ENCODE results near the gene GPC2. TPM values are rescaled to one million over a fixed set of nuclear protein-coding genes. Genes with fewer than 3 reads are reported as not detected.
"Not testable (repeated sequence)": the region's sequence is repeated elsewhere in the genome, so short reads cannot be mapped to it uniquely, and the experiment has no call there.

Gene GPC2
- total and polyA plus RNA-seq, 4 experiments from 2014 or later: 0.73 to 12.5 (median 11.8) TPM; not detected in 1

DNA sequence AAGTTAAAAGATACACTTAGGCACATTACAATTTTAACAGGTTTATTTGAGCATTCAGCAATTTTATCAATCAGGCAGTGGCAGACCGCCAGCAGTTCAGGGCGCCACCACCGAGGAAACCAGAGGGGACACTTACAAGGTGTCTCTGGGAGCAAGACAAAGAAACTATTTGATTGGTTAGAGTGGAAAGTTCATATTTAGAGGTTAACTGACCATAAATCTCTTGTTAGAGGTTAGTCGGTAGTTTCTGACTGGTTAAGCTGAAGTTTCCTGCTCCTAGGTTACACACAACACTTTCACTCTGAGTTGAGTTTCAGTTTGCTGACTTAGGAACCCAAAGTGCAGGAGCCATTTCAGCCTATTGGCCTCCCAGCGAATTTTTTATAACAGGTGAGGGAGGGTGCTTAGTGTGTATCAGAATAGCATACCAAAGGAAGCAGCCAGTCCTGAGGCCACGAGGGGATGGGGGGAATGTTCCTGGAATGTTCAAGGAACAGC lies 31.8 kb upstream of the GPC2 start:
- ChIA-PET POLR2A (ENCODE audit: partially characterized antibody) (interaction anchor here (1.4 to 5.2 kb wide), 3 partner anchors 12 to 60 kb away, joined by 4 to 29 read pairs (median 12); partner anchors contain the start of genes LAMTOR4 and PVRIG), CTCF (ENCODE audit: partially characterized antibody) (interaction anchor here (1.6 to 3.6 kb wide), 4 partner anchors 9 to 76 kb away, joined by 4 to 16 read pairs (median 12); no protein-coding TSS in a partner anchor)
- peak in 3 of 5 donors; percentile 16 to 37 (median 20) for DNase-seq
- Mint-ChIP-seq H3K27me3 (no peaks in the 10 kb centered on the region), H3K4me3 (peak overlapping the region; percentile 58 to 80 (median 75)), H3K4me1 (peaks cover 32 to 43% (median 36%) of the 10 kb centered on the region in 4 donors), H3K36me3 (no peaks in the 10 kb centered on the region), H3K27ac (peak overlapping the region; percentile 66 to 91 (median 84)), H3K9me3 (no peaks in the 10 kb centered on the region)
- H3K9me3 ChIP-seq (ENCODE audit: control insufficient read depth in 1 of 2, low read length in 2 of 2): no peaks in the 10 kb centered on the region
- no peak overlapping the region for H3K4me3 ChIP-seq (ENCODE audit: low read length in 2 of 2)
- H3K27ac ChIP-seq (ENCODE audit: low read depth, low read length): no peak overlapping the region
- no peaks in the 10 kb centered on the region for H3K27me3 ChIP-seq (ENCODE audit: insufficient read depth, low read length)
- no peaks in the 10 kb centered on the region for H3K36me3 ChIP-seq (ENCODE audit: insufficient read depth, low read length)
- intact Hi-C loops (cut with micrococcal nuclease): no loop called here
- peaks cover 37% of the 10 kb centered on the region for H3K4me1 ChIP-seq (ENCODE audit: insufficient read depth, low read length)

DNA sequence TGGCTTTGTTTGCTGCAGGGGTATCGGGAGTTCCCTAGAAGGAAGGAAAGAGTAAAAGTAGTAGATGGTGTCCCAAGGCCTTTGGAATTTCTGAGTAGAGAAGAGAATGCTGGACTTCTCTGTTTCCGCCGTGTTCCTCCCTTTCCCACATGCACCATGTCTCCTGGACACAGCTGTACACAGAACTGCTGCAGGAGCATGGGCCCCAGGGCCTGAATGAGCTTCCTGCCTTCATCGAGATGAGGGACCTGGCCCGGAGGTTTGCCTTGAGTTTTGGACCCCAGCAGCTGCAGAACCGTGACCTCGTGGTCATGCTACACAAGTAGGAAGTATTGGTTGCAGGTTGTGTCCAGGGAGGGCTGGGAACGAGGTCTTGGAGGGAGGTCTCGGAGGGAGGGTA lies 27.3 kb upstream of the GPC2 start:
- no peak overlapping the region for H3K4me3 Mint-ChIP-seq
- H3K9me3 Mint-ChIP-seq: peaks cover 0 to 1% (median 0%) of the 10 kb centered on the region in 8 donors
- no peaks in the 10 kb centered on the region for H3K36me3 ChIP-seq (ENCODE audit: insufficient read depth, low read length)
- ChIA-PET POLR2A (ENCODE audit: partially characterized antibody) (no interaction called here), CTCF (ENCODE audit: partially characterized antibody) (interaction anchor here (1.2 kb wide), 1 partner anchor 9 kb away, joined by 3 read pairs; no protein-coding TSS in a partner anchor)
- H3K27ac ChIP-seq (ENCODE audit: low read depth, low read length): no peak overlapping the region
- no peaks in the 10 kb centered on the region for H3K27me3 ChIP-seq (ENCODE audit: insufficient read depth, low read length)
- no peak overlapping the region for H3K4me3 ChIP-seq (ENCODE audit: low read length in 2 of 2)
- H3K4me1 ChIP-seq (ENCODE audit: insufficient read depth, low read length): peaks cover 12% of the 10 kb centered on the region
- H3K27me3 Mint-ChIP-seq: no peaks in the 10 kb centered on the region
- no peak for DNase-seq
- peaks cover 12 to 15% (median 14%) of the 10 kb centered on the region in 4 donors for H3K4me1 Mint-ChIP-seq
- H3K27ac Mint-ChIP-seq: no peak overlapping the region
- intact Hi-C loops (cut with micrococcal nuclease): no loop called here
- no peaks in the 10 kb centered on the region for H3K9me3 ChIP-seq (ENCODE audit: control insufficient read depth in 1 of 2, low read length in 2 of 2)
- no peaks in the 10 kb centered on the region for H3K36me3 Mint-ChIP-seq

GRCh38 chr7:100200693-100201092 lies 23.5 kb upstream of the GPC2 start:
- H3K4me3 ChIP-seq (ENCODE audit: low read length in 2 of 2): no peak overlapping the region
- H3K4me1 ChIP-seq (ENCODE audit: insufficient read depth, low read length): no peaks in the 10 kb centered on the region
- H3K27ac Mint-ChIP-seq: no peak overlapping the region
- H3K27me3 Mint-ChIP-seq: peaks cover 0 to 2% of the 10 kb centered on the region in 2 donors
- no peaks in the 10 kb centered on the region for H3K36me3 ChIP-seq (ENCODE audit: insufficient read depth, low read length)
- ChIA-PET CTCF (ENCODE audit: partially characterized antibody) (interaction anchor here (1.1 to 1.3 kb wide), 3 partner anchors 11 to 250 kb away, joined by 3 read pairs; no protein-coding TSS in a partner anchor), POLR2A (ENCODE audit: partially characterized antibody) (no interaction called here)
- H3K36me3 Mint-ChIP-seq: no peaks in the 10 kb centered on the region
- H3K4me1 Mint-ChIP-seq: no peaks in the 10 kb centered on the region
- H3K9me3 ChIP-seq (ENCODE audit: control insufficient read depth in 1 of 2, low read length in 2 of 2): no peaks in the 10 kb centered on the region
- intact Hi-C loops (cut with micrococcal nuclease): no loop called here
- H3K27ac ChIP-seq (ENCODE audit: low read depth, low read length): no peak overlapping the region
- H3K9me3 Mint-ChIP-seq: peaks cover 0 to 3% (median 0%) of the 10 kb centered on the region in 8 donors
- DNase-seq: no peak
- no peaks in the 10 kb centered on the region for H3K27me3 ChIP-seq (ENCODE audit: insufficient read depth, low read length)
- no peak overlapping the region for H3K4me3 Mint-ChIP-seq

DNA sequence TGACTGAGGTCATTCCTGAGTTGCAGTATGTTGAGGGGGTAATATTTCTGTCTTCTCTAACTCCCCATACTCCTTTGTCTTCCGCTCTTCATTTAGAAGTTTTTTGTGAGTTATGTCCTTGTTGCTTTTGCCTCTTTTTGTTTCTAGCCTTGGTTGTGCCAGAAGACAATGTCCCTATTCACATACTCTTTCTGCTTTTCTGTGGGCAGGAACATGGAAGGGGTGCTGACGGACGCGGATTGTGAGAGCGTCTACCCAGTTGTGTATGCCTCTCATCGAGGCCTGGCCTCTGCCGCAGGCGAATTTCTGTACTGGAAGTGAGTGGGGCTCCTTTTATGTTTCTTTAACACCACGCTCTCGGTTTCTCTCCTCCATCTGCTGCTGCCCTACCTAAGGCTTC lies 21.1 kb upstream of the GPC2 start:
- no peaks in the 10 kb centered on the region for H3K36me3 Mint-ChIP-seq
- H3K27ac ChIP-seq (ENCODE audit: low read depth, low read length): no peak overlapping the region
- no peaks in the 10 kb centered on the region for H3K9me3 ChIP-seq (ENCODE audit: control insufficient read depth in 1 of 2, low read length in 2 of 2)
- intact Hi-C loops (cut with micrococcal nuclease): no loop called here
- no peak overlapping the region for H3K4me3 Mint-ChIP-seq
- ChIA-PET CTCF (ENCODE audit: partially characterized antibody) (no interaction called here), POLR2A (ENCODE audit: partially characterized antibody) (no interaction called here)
- H3K4me3 ChIP-seq (ENCODE audit: low read length in 2 of 2): no peak overlapping the region
- H3K4me1 Mint-ChIP-seq: no peaks in the 10 kb centered on the region
- DNase-seq: no peak
- no peaks in the 10 kb centered on the region for H3K36me3 ChIP-seq (ENCODE audit: insufficient read depth, low read length)
- peak overlapping the region in 2 of 7 donors; percentile 53 to 57 for H3K27ac Mint-ChIP-seq
- peaks cover 0 to 2% of the 10 kb centered on the region in 2 donors for H3K27me3 Mint-ChIP-seq
- H3K9me3 Mint-ChIP-seq: peaks cover 0 to 3% (median 0%) of the 10 kb centered on the region in 8 donors
- H3K27me3 ChIP-seq (ENCODE audit: insufficient read depth, low read length): no peaks in the 10 kb centered on the region
- no peaks in the 10 kb centered on the region for H3K4me1 ChIP-seq (ENCODE audit: insufficient read depth, low read length)

- CTCF ChIA-PET (ENCODE audit: partially characterized antibody): interaction anchor here (0.9 to 3.5 kb wide), 2 partner anchors 9 to 22 kb away, joined by 3 to 15 read pairs; no protein-coding TSS in a partner anchor
These were observed 18.7 kb upstream of the GPC2 start for GRCh38 chr7:100195901-100196322.

GRCh38 chr7:100195222-100195621 lies 18.0 kb upstream of the GPC2 start:
- DNase-seq: no peak
- POLR2A ChIA-PET (ENCODE audit: partially characterized antibody): no interaction called here
- intact Hi-C loops (cut with micrococcal nuclease): no loop called here
- H3K4me3 ChIP-seq (ENCODE audit: low read length in 2 of 2): no peak overlapping the region
- Mint-ChIP-seq H3K27ac (no peak overlapping the region), H3K27me3 (peaks cover 0 to 2% of the 10 kb centered on the region in 2 donors), H3K4me3 (no peak overlapping the region), H3K36me3 (no peaks in the 10 kb centered on the region), H3K4me1 (peaks cover 0 to 3% (median 1%) of the 10 kb centered on the region in 4 donors), H3K9me3 (peaks cover 0 to 2% (median 0%) of the 10 kb centered on the region in 8 donors)
- no peaks in the 10 kb centered on the region for H3K36me3 ChIP-seq (ENCODE audit: insufficient read depth, low read length)
- H3K9me3 ChIP-seq (ENCODE audit: control insufficient read depth in 1 of 2, low read length in 2 of 2): no peaks in the 10 kb centered on the region
- H3K27ac ChIP-seq (ENCODE audit: low read depth, low read length): no peak overlapping the region
- CTCF ChIA-PET (ENCODE audit: partially characterized antibody): interaction anchor here (0.8 to 3.5 kb wide), 7 partner anchors 9 to 176 kb away, joined by 3 to 15 read pairs (median 3); no protein-coding TSS in a partner anchor
- H3K4me1 ChIP-seq (ENCODE audit: insufficient read depth, low read length): no peaks in the 10 kb centered on the region
- no peaks in the 10 kb centered on the region for H3K27me3 ChIP-seq (ENCODE audit: insufficient read depth, low read length)

More at GRCh38 chr7:100195901-100196322, 18.7 kb upstream of the GPC2 start:
- H3K36me3 ChIP-seq (ENCODE audit: insufficient read depth, low read length); H3K4me3 Mint-ChIP-seq; POLR2A ChIA-PET (ENCODE audit: partially characterized antibody); H3K27me3 ChIP-seq (ENCODE audit: insufficient read depth, low read length); H3K9me3 ChIP-seq (ENCODE audit: control insufficient read depth in 1 of 2, low read length in 2 of 2); H3K36me3 Mint-ChIP-seq; H3K27me3 Mint-ChIP-seq; H3K4me3 ChIP-seq (ENCODE audit: low read length in 2 of 2); H3K4me1 Mint-ChIP-seq; DNase-seq; H3K27ac ChIP-seq (ENCODE audit: low read depth, low read length); H3K4me1 ChIP-seq (ENCODE audit: insufficient read depth, low read length); intact Hi-C loops (cut with micrococcal nuclease); H3K9me3 Mint-ChIP-seq: not testable (repeated sequence)
- peak overlapping the region in 1 of 7 donors; percentile 47 for H3K27ac Mint-ChIP-seq

DNA sequence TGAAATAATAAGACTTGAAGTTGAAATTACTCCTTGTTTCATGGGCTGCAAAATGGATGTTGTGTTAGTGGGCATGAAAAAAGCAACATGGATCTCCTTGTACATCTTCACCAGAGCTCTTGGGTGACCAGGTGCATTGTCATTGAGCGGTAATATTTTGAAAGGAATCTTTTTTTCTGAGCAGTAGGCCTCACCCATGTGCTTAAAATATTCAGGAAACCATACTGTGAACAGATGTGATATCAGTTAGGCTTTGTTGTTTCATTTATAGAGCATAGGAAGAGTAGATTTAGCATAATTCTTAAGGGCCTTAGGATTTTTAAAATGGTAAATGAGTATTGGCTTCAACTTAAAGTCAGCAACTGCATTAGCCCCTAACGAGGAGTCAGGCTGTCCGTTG lies 15.8 kb upstream of the GPC2 start:
- H3K36me3 Mint-ChIP-seq: no peaks in the 10 kb centered on the region
- Histone ChIP-seq H3K36me3 (ENCODE audit: insufficient read depth, low read length) (no peaks in the 10 kb centered on the region), H3K4me1 (ENCODE audit: insufficient read depth, low read length) (no peaks in the 10 kb centered on the region), H3K9me3 (ENCODE audit: control insufficient read depth in 1 of 2, low read length in 2 of 2) (no peaks in the 10 kb centered on the region), H3K4me3 (ENCODE audit: low read length in 2 of 2) (no peak overlapping the region), H3K27ac (ENCODE audit: low read depth, low read length) (no peak overlapping the region), H3K27me3 (ENCODE audit: insufficient read depth, low read length) (no peaks in the 10 kb centered on the region)
- intact Hi-C loops (cut with micrococcal nuclease): no loop called here
- H3K27ac Mint-ChIP-seq: no peak overlapping the region
- peaks cover 0 to 2% (median 0%) of the 10 kb centered on the region in 8 donors for H3K9me3 Mint-ChIP-seq
- no peak overlapping the region for H3K4me3 Mint-ChIP-seq
- H3K27me3 Mint-ChIP-seq: no peaks in the 10 kb centered on the region
- peaks cover 3 to 6% (median 5%) of the 10 kb centered on the region in 4 donors for H3K4me1 Mint-ChIP-seq
- no peak for DNase-seq
- ChIA-PET POLR2A (ENCODE audit: partially characterized antibody) (no interaction called here), CTCF (ENCODE audit: partially characterized antibody) (interaction anchor here (1.1 to 3.5 kb wide), 6 partner anchors 11 to 214 kb away, joined by 3 to 15 read pairs (median 4); no protein-coding TSS in a partner anchor)
